Measurements from ENCODE around the gene RNU6-9.

- no peak for TF ChIP-seq CTCF (IDR thresholded peaks at IDR 0.05)
- no peak for TF ChIP-seq EZH2 (IDR thresholded peaks at IDR 0.05)
- no peak for TF ChIP-seq EZH2phosphoT487 (IDR thresholded peaks at IDR 0.05)
Measured at GRCh38 chr19:903266-903797, 10.0 kb downstream of the RNU6-9 start.
